A673 (cell line): Measurements from ENCODE around the gene RPS2. TPM values are rescaled to one million over a fixed set of nuclear protein-coding genes. Genes with fewer than 3 reads are reported as not detected.

ENCODE experiments used
- BruUV-seq: library from RNA; stranded (reverse); fragments of 400-500 nt; replicated peaks from 2 replicates; lab custom pipeline; 2021; lab: Mats Ljungman, UMichigan
- CTCF ChIA-PET: fragments of 300-600 bp; sonication (Branson Sonifier 250); formaldehyde crosslinking; loops from one replicate; lab custom pipeline; 2022; ENCODE audit warnings: antibody characterized with exemption; lab: Charles Lee
- POLR2A ChIA-PET: fragments of 300-600 bp; sonication (Branson Sonifier 250); formaldehyde crosslinking; loops from one replicate; lab custom pipeline; 2022; ENCODE audit warnings: antibody characterized with exemption; ENCODE audit not compliant: low non-redundant PET; lab: Charles Lee
- DNase-seq: peaks from one replicate; pipeline ENCODE4 v3.0.0-alpha.2; 2015; ENCODE audit warnings: low spot score
- H3K27ac ChIP-seq: fragments of 200-600 bp; sonication (generic); 2 replicates; pipeline ENCODE4 v1.5.1; 2016; ENCODE audit warnings: mixed run types, low read depth, mild to moderate bottlenecking, mixed read lengths, antibody characterized with exemption, low read length; ENCODE audit not compliant: poor library complexity, severe bottlenecking
- H3K27me3 ChIP-seq: fragments of 200-600 bp; sonication (generic); replicated peaks from 2 replicates; pipeline ENCODE4 v1.6.1; 2017; ENCODE audit warnings: mixed run types, low read depth, mild to moderate bottlenecking, mixed read lengths, antibody characterized with exemption, low read length; ENCODE audit not compliant: insufficient read depth, poor library complexity
- H3K36me3 ChIP-seq: fragments of 200-600 bp; sonication (generic); 2 replicates; pipeline ENCODE4 v1.6.1; 2016; ENCODE audit warnings: mixed run types, mild to moderate bottlenecking, mixed read lengths, antibody characterized with exemption, low read length; ENCODE audit not compliant: insufficient read depth, poor library complexity, severe bottlenecking
- H3K4me1 ChIP-seq: fragments of 200-600 bp; sonication (generic); 2 replicates; pipeline ENCODE4 v1.6.1; 2017; ENCODE audit warnings: mixed run types, mild to moderate bottlenecking, mixed read lengths, antibody characterized with exemption, low read length; ENCODE audit not compliant: insufficient read depth, poor library complexity, severe bottlenecking
- H3K4me3 ChIP-seq: fragments of 200-600 bp; sonication (generic); 2 replicates; pipeline ENCODE4 v1.5.1; 2016; ENCODE audit warnings: low read depth, mixed run types, mild to moderate bottlenecking, mixed read lengths, low read length; ENCODE audit not compliant: poor library complexity, severe bottlenecking
- H3K9me3 ChIP-seq: fragments of 200-600 bp; sonication (generic); 2 replicates; pipeline ENCODE4 v1.6.1; 2016; ENCODE audit warnings: mixed run types, low read depth, mild to moderate bottlenecking, mixed read lengths, antibody characterized with exemption, low read length; ENCODE audit not compliant: poor library complexity, severe bottlenecking
- EZH2 ChIP-seq: fragments of 200-600 bp; sonication (generic); IDR thresholded peaks from 2 replicates; pipeline ENCODE4 v1.6.1; 2017; ENCODE audit warnings: borderline replicate concordance, low read depth, mild to moderate bottlenecking, mixed read lengths, antibody characterized with exemption, low read length; ENCODE audit not compliant: poor library complexity, severe bottlenecking
- intact Hi-C: fragments of 100-400 bp; cut with micrococcal nuclease; formaldehyde crosslinking; loops from one replicate; pipeline ENCODE4 v1.10.0; 2022; ENCODE audit not compliant: unreplicated experiment
- total RNA-seq: library from RNA; stranded (reverse); gene quantifications from 2 replicates; pipeline ENCODE4 v1.2.3, GENCODE V29; 2021
- TF ChIP-seq, protein P1 (sequence below): fragments of 300-800, 200-600 bp; sonication (generic); conservative IDR thresholded peaks from 2 replicates; pipeline ENCODE4 v1.5.1; 2017; ENCODE audit warnings: low read depth, mild to moderate bottlenecking, antibody characterized with exemption, low read length, moderate library complexity, mixed read lengths

Gene RPS2
- total RNA-seq, 1 experiment from 2014 or later = 3,326 TPM

DNA sequence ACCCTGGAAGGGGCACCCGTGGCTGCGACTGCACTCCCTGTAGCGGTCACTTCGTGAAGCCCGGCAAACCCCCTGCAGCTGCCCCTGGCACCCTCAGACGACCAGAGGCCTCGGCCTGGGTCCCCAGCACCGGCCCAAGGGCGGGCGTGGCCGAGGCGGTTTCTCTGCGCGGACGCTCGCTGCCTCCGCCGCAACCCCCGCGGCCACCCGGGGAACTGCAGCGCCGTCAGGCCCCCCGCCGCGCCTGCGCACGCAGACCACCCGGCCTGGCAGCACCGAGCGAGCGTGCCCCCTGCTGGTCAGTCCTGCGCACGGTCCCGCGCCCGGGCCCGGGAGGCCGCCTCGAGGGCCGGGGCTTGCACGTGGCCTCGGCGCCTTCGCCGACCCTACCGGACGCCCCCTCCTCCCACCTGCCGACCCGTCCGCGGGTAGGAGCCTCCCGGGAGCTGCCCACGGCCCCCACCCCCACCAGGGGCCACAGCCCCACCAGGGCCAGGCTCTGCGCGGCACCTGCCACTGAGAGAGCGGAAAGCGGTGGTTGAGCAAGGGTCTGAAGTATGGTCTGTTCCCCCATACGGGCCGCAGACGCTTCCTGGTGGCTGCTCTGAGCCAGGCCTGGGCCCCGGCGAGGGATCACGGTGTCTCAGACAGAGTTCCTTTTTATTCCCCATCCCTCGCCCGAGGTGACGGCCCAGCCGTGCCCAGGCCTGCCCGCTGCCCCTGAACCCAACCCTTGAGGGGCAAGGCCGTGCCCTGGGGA is 34.9 kb downstream of the RPS2 start:
- H3K27me3 ChIP-seq = no peaks in the 10 kb centered on the region
- POLR2A ChIA-PET = no interaction called here
- H3K4me3 ChIP-seq = peak overlapping the region; percentile 48
- no peaks in the 10 kb centered on the region for H3K36me3 ChIP-seq
- H3K4me1 ChIP-seq = peaks cover 5% of the 10 kb centered on the region
- intact Hi-C loops = loop anchor here (5.0 kb wide), 1 partner anchor 62 kb away; no protein-coding TSS in a partner anchor
- TF ChIP-seq, protein P1, sequence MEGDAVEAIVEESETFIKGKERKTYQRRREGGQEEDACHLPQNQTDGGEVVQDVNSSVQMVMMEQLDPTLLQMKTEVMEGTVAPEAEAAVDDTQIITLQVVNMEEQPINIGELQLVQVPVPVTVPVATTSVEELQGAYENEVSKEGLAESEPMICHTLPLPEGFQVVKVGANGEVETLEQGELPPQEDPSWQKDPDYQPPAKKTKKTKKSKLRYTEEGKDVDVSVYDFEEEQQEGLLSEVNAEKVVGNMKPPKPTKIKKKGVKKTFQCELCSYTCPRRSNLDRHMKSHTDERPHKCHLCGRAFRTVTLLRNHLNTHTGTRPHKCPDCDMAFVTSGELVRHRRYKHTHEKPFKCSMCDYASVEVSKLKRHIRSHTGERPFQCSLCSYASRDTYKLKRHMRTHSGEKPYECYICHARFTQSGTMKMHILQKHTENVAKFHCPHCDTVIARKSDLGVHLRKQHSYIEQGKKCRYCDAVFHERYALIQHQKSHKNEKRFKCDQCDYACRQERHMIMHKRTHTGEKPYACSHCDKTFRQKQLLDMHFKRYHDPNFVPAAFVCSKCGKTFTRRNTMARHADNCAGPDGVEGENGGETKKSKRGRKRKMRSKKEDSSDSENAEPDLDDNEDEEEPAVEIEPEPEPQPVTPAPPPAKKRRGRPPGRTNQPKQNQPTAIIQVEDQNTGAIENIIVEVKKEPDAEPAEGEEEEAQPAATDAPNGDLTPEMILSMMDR = peak; percentile 69
- no peak for TF ChIP-seq EZH2
- H3K27ac ChIP-seq = peak overlapping the region; percentile 58
- BruUV-seq = no TSS peak
- CTCF ChIA-PET = interaction anchor here (0.5 kb wide), 1 partner anchor 615 kb away, joined by 8 read pairs; no protein-coding TSS in a partner anchor
- DNase-seq = peak; percentile 89
- no peaks in the 10 kb centered on the region for H3K9me3 ChIP-seq

DNA sequence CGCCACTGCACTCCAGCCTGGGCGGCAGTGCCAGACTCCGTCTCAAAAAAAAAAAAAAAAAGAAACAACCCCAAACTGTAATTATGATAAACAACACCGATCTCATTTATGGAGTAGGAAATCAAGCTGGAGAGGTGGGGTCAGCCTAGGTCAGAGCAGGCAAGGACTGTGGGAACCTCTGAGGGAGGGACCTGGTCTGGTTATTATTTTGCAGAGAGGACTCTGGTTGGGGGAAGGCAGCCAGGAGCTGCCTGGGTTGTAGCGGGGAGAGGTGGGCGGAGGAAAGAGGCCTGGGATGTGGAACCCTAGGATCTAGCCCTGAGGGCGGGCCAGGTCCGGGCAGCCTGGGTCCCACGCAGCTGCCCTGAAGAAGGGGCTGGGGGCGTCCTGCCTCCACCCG is 35.5 kb downstream of the RPS2 start:
- Histone ChIP-seq H3K27ac (peak overlapping the region; percentile 58), H3K4me1 (peaks cover 7% of the 10 kb centered on the region)

DNA sequence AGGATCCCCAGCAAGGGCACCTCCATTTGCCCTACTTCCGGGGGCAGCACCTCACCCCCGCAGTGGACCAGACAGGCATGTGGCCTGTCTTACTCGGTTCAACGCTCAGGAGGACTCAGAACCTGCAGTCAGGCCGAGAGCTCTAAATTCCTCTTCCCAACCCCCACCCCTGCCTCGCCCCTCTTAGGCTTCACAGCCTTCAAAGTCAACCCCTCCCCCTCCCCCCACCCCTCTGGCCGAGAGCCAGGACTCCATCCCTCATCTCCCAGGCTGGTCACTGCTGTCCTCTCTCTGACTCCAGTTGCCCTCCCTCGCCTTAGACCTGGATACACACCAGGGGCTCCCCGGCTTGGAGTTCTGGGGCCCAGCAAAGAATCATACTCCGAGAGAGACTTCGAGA is 38.4 kb downstream of the RPS2 start:
- no peak for DNase-seq
- TF ChIP-seq, protein P1 = no peak
- TF ChIP-seq EZH2 = no peak
- no TSS peak for BruUV-seq
- Histone ChIP-seq H3K36me3 (no peaks in the 10 kb centered on the region), H3K4me1 (peaks cover 17% of the 10 kb centered on the region), H3K27me3 (peaks cover 5% of the 10 kb centered on the region), H3K27ac (no peak overlapping the region), H3K4me3 (no peak overlapping the region), H3K9me3 (no peaks in the 10 kb centered on the region)
- ChIA-PET CTCF (no interaction called here), POLR2A (no interaction called here)
- intact Hi-C loops = loop anchor here (5.0 kb wide), 1 partner anchor 59 kb away; no protein-coding TSS in a partner anchor

More for the DNA sequence above, 35.5 kb downstream of the RPS2 start:
- Histone ChIP-seq H3K27me3 (no peaks in the 10 kb centered on the region), H3K4me3 (peak overlapping the region; percentile 48), H3K36me3 (no peaks in the 10 kb centered on the region), H3K9me3 (no peaks in the 10 kb centered on the region)
- no TSS peak for BruUV-seq
- intact Hi-C loops = loop anchor here (5.0 kb wide), 1 partner anchor 62 kb away; no protein-coding TSS in a partner anchor
- no peak for TF ChIP-seq EZH2
- TF ChIP-seq, protein P1 = no peak
- ChIA-PET CTCF (interaction anchor here (0.5 to 0.7 kb wide), 2 partner anchors 183 to 616 kb away, joined by 8 to 10 read pairs; no protein-coding TSS in a partner anchor), POLR2A (no interaction called here)
- peak; percentile 41 for DNase-seq
